Loucy (cell line): ENCODE results near the gene HPCAL4.

Source experiments
- CTCF ChIP-seq: fragments of 200-600 bp; sonication (generic); conservative IDR thresholded peaks from 2 replicates; pipeline ENCODE4 v1.5.1; 2014; ENCODE audit warnings: mild to moderate bottlenecking, antibody characterized with exemption, low read length
- EZH2phosphoT487 ChIP-seq: fragments of 200-600 bp; IDR thresholded peaks from 2 replicates; pipeline ENCODE4 v1.6.1; 2018; ENCODE audit warnings: antibody characterized with exemption, mild to moderate bottlenecking, moderate library complexity, borderline replicate concordance

- TF ChIP-seq CTCF (no peak), EZH2phosphoT487 (no peak)
Observed at GRCh38 chr1:39713557-39713956, 22.3 kb upstream of the HPCAL4 start.
